Measurements from ENCODE around the gene SASH1.

SASH1 gene

GRCh38 chr6:148472171-148473105 lies 129.8 kb downstream of the SASH1 start:
- H3K79me2 ChIP-seq (ENCODE audit: insufficient read depth, low read length), result no peaks in the 10 kb centered on the region
- no peak overlapping the region for H2AFZ ChIP-seq (ENCODE audit: low read depth, low read length)
- H3K27ac ChIP-seq (ENCODE audit: low read length), result no peak overlapping the region
- H3K9ac ChIP-seq (ENCODE audit: low read depth, low read length), result no peak overlapping the region
- H4K20me1 ChIP-seq (ENCODE audit: insufficient read depth, low read length), result no peaks in the 10 kb centered on the region
- no peaks in the 10 kb centered on the region for H3K36me3 ChIP-seq (ENCODE audit: insufficient read depth, low read length)
- TF ChIP-seq EZH2 (IDR thresholded peaks at IDR 0.05; ENCODE audit: borderline replicate concordance, low read depth, low read length, severe bottlenecking), result no peak
- no peak for DNase-seq
- H3K27me3 ChIP-seq (ENCODE audit: insufficient read depth, low read length, poor library complexity), result peaks cover 6% of the 10 kb centered on the region
- ATAC-seq (ENCODE audit: insufficient read depth, low read depth), result no peak
- H3K4me3 ChIP-seq (ENCODE audit: low read depth in 1 of 2, low read length in 2 of 2), result no peak overlapping the region
- H3K9me3 ChIP-seq (ENCODE audit: insufficient read depth, low read length, severe bottlenecking), result no peaks in the 10 kb centered on the region
- no peak overlapping the region for H3K4me2 ChIP-seq (ENCODE audit: insufficient read depth, low read length)
- no peaks in the 10 kb centered on the region for H3K4me1 ChIP-seq (ENCODE audit: insufficient read depth, low read length)

GRCh38 chr6:148479497-148479896 lies 136.9 kb downstream of the SASH1 start:
- Histone ChIP-seq H3K9me3 (ENCODE audit: insufficient read depth, low read length, severe bottlenecking) (no peaks in the 10 kb centered on the region), H3K27ac (ENCODE audit: low read length) (no peak overlapping the region), H2AFZ (ENCODE audit: low read depth, low read length) (no peak overlapping the region), H3K4me2 (ENCODE audit: insufficient read depth, low read length) (no peak overlapping the region), H4K20me1 (ENCODE audit: insufficient read depth, low read length) (no peaks in the 10 kb centered on the region), H3K36me3 (ENCODE audit: insufficient read depth, low read length) (no peaks in the 10 kb centered on the region), H3K27me3 (ENCODE audit: insufficient read depth, low read length, poor library complexity) (peaks cover 5% of the 10 kb centered on the region), H3K79me2 (ENCODE audit: insufficient read depth, low read length) (no peaks in the 10 kb centered on the region), H3K9ac (ENCODE audit: low read depth, low read length) (no peak overlapping the region), H3K4me1 (ENCODE audit: insufficient read depth, low read length) (no peaks in the 10 kb centered on the region), H3K4me3 (ENCODE audit: low read depth in 1 of 2, low read length in 2 of 2) (no peak overlapping the region)
- TF ChIP-seq EZH2 (IDR thresholded peaks at IDR 0.05; ENCODE audit: borderline replicate concordance, low read depth, low read length, severe bottlenecking), result no peak
- TF ChIP-seq CTCF (IDR thresholded peaks at IDR 0.05; ENCODE audit: borderline replicate concordance, extremely low read depth, low read length, poor library complexity, severe bottlenecking), result no peak
- ATAC-seq (ENCODE audit: insufficient read depth, low read depth) (no peak), DNase-seq (no peak)

- H3K27me3 ChIP-seq (ENCODE audit: insufficient read depth, low read length, poor library complexity), result peaks cover 3% of the 10 kb centered on the region
- no peaks in the 10 kb centered on the region for H3K36me3 ChIP-seq (ENCODE audit: insufficient read depth, low read length)
- DNase-seq (no peak), ATAC-seq (ENCODE audit: insufficient read depth, low read depth) (no peak)
- no peak overlapping the region for H3K27ac ChIP-seq (ENCODE audit: low read length)
- no peaks in the 10 kb centered on the region for H3K4me1 ChIP-seq (ENCODE audit: insufficient read depth, low read length)
- H4K20me1 ChIP-seq (ENCODE audit: insufficient read depth, low read length), result no peaks in the 10 kb centered on the region
- H2AFZ ChIP-seq (ENCODE audit: low read depth, low read length), result no peak overlapping the region
- H3K4me3 ChIP-seq (ENCODE audit: low read depth in 1 of 2, low read length in 2 of 2), result no peak overlapping the region
- no peak for TF ChIP-seq CTCF (IDR thresholded peaks at IDR 0.05; ENCODE audit: borderline replicate concordance, extremely low read depth, low read length, poor library complexity, severe bottlenecking)
- TF ChIP-seq EZH2 (IDR thresholded peaks at IDR 0.05; ENCODE audit: borderline replicate concordance, low read depth, low read length, severe bottlenecking), result no peak
- H3K9me3 ChIP-seq (ENCODE audit: insufficient read depth, low read length, severe bottlenecking), result no peaks in the 10 kb centered on the region
- no peak overlapping the region for H3K4me2 ChIP-seq (ENCODE audit: insufficient read depth, low read length)
- H3K79me2 ChIP-seq (ENCODE audit: insufficient read depth, low read length), result no peaks in the 10 kb centered on the region
- no peak overlapping the region for H3K9ac ChIP-seq (ENCODE audit: low read depth, low read length)
Measured at GRCh38 chr6:148487461-148487860, 144.8 kb downstream of the SASH1 start.

GRCh38 chr6:148491638-148492251 lies 149.1 kb downstream of the SASH1 start:
- Histone ChIP-seq H3K79me2 (ENCODE audit: insufficient read depth, low read length) (no peaks in the 10 kb centered on the region), H4K20me1 (ENCODE audit: insufficient read depth, low read length) (no peaks in the 10 kb centered on the region), H3K4me2 (ENCODE audit: insufficient read depth, low read length) (no peak overlapping the region), H3K4me3 (ENCODE audit: low read depth in 1 of 2, low read length in 2 of 2) (no peak overlapping the region), H3K4me1 (ENCODE audit: insufficient read depth, low read length) (no peaks in the 10 kb centered on the region), H3K27ac (ENCODE audit: low read length) (no peak overlapping the region), H3K27me3 (ENCODE audit: insufficient read depth, low read length, poor library complexity) (peaks cover 5% of the 10 kb centered on the region), H3K9ac (ENCODE audit: low read depth, low read length) (no peak overlapping the region), H2AFZ (ENCODE audit: low read depth, low read length) (no peak overlapping the region), H3K36me3 (ENCODE audit: insufficient read depth, low read length) (no peaks in the 10 kb centered on the region), H3K9me3 (ENCODE audit: insufficient read depth, low read length, severe bottlenecking) (no peaks in the 10 kb centered on the region)
- TF ChIP-seq CTCF (IDR thresholded peaks at IDR 0.05; ENCODE audit: borderline replicate concordance, extremely low read depth, low read length, poor library complexity, severe bottlenecking) (no peak), EZH2 (IDR thresholded peaks at IDR 0.05; ENCODE audit: borderline replicate concordance, low read depth, low read length, severe bottlenecking) (no peak)
- DNase-seq (no peak), ATAC-seq (ENCODE audit: insufficient read depth, low read depth) (no peak)
